Erythroblast (primary cell): ENCODE measurements around the gene MS4A1.
"Not testable (repeated sequence)": the region's sequence is repeated elsewhere in the genome, so short reads cannot be mapped to it uniquely, and the experiment has no call there.

Source experiments
- DNase-seq, 2 experiments: peaks; one replicate each; lab custom pipeline; 2025; lab: John Stamatoyannopoulos, UW
- GATA1 ChIP-seq: IDR thresholded peaks from 2 replicates; pipeline ENCODE4 v1.6.1; 2011; ENCODE audit warnings: low read depth, mild to moderate bottlenecking, control low read depth, low read length, moderate library complexity
- POLR2A ChIP-seq: IDR thresholded peaks from 2 replicates; pipeline ENCODE4 v1.6.1; 2011; ENCODE audit warnings: mild to moderate bottlenecking, low read length

Gene MS4A1

GRCh38 chr11:60455531-60456042 lies at the start of gene MS4A1:
MS4A1 (plus strand) TSS chr11:60455847; CDS start chr11:60462375, 6,528 bp downstream.
- DNase-seq = no peak
- TF ChIP-seq POLR2A (no peak), GATA1 (no peak)

- TF ChIP-seq POLR2A = no peak
- TF ChIP-seq GATA1 = no peak
- DNase-seq = no peak
These were observed 35.6 kb upstream of the MS4A1 start for GRCh38 chr11:60420015-60420414.

- TF ChIP-seq GATA1 (no peak), POLR2A (no peak)
- DNase-seq = no peak
These were observed 33.0 kb upstream of the MS4A1 start for GRCh38 chr11:60422609-60423008.

GRCh38 chr11:60428517-60428916 lies 27.1 kb upstream of the MS4A1 start:
- TF ChIP-seq GATA1 (no peak), POLR2A (no peak)
- DNase-seq = no peak

- no peak for TF ChIP-seq POLR2A
- no peak for TF ChIP-seq GATA1
- no peak for DNase-seq
These were observed 26.4 kb upstream of the MS4A1 start, which contains the start of gene MS4A5 for GRCh38 chr11:60429272-60429671. MS4A5 (plus strand) TSS chr11:60429572; CDS start chr11:60429675, 103 bp downstream.

GRCh38 chr11:60431251-60431650 lies 24.4 kb upstream of the MS4A1 start:
- DNase-seq = no peak
- TF ChIP-seq GATA1 (no peak), POLR2A (no peak)

- no peak for DNase-seq
- TF ChIP-seq GATA1 (no peak), POLR2A (no peak)
These were observed 22.2 kb upstream of the MS4A1 start for GRCh38 chr11:60433401-60433800.

GRCh38 chr11:60447070-60447469 lies 8.6 kb upstream of the MS4A1 start:
- TF ChIP-seq POLR2A (no peak), GATA1 (no peak)
- no peak for DNase-seq

- no peak for DNase-seq
- TF ChIP-seq GATA1 (no peak), POLR2A (no peak)
These were observed 7.8 kb upstream of the MS4A1 start for GRCh38 chr11:60447846-60448245.

- not testable (repeated sequence) for DNase-seq
These were observed 4.5 kb upstream of the MS4A1 start for GRCh38 chr11:60451185-60451584.

- no peak for TF ChIP-seq GATA1
- no peak for TF ChIP-seq POLR2A
- no peak for DNase-seq
These were observed 1.4 kb upstream of the MS4A1 start for GRCh38 chr11:60454212-60454611.

- DNase-seq = no peak
- TF ChIP-seq GATA1 (no peak), POLR2A (no peak)
These were observed 1.9 kb downstream of the MS4A1 start for GRCh38 chr11:60457576-60457975.

GRCh38 chr11:60459345-60459744 lies 3.7 kb downstream of the MS4A1 start:
- no peak for DNase-seq
- TF ChIP-seq POLR2A = no peak

- no peak for DNase-seq
- no peak for TF ChIP-seq POLR2A
- no peak for TF ChIP-seq GATA1
These were observed 13.2 kb downstream of the MS4A1 start for GRCh38 chr11:60468829-60469228.

GRCh38 chr11:60469723-60470122 lies 14.1 kb downstream of the MS4A1 start:
- DNase-seq = no peak
- no peak for TF ChIP-seq POLR2A
- no peak for TF ChIP-seq GATA1
